Parathyroid adenoma (tissue), 2 donors: ENCODE measurements around the gene SHH.

Source experiments
- H2AFZ ChIP-seq: fragments of 300-600 bp; sonication (generic); one replicate; pipeline ENCODE4 v1.7.0; 2017; ENCODE audit warnings: antibody characterized with exemption, mild to moderate bottlenecking
- H3K27ac ChIP-seq: fragments of 300-600 bp; sonication (generic); one replicate; pipeline ENCODE4 v1.7.0; 2017
- H3K27me3 ChIP-seq: fragments of 300-600 bp; sonication (generic); one replicate; pipeline ENCODE4 v1.7.0; 2017; ENCODE audit warnings: low read length; ENCODE audit not compliant: control insufficient read depth, insufficient read depth
- H3K36me3 ChIP-seq: fragments of 300-600 bp; sonication (generic); one replicate; pipeline ENCODE4 v1.7.0; 2017; ENCODE audit warnings: low read length; ENCODE audit not compliant: control insufficient read depth, insufficient read depth
- H3K4me1 ChIP-seq: fragments of 300-600 bp; sonication (generic); one replicate; pipeline ENCODE4 v1.7.0; 2017; ENCODE audit warnings: control low read depth
- H3K4me2 ChIP-seq: fragments of 300-600 bp; sonication (generic); one replicate; pipeline ENCODE4 v1.7.0; 2017; ENCODE audit warnings: low read length
- H3K4me3 ChIP-seq: fragments of 300-600 bp; sonication (generic); one replicate; pipeline ENCODE4 v1.7.0; 2017; ENCODE audit warnings: low read depth, low read length
- H3K79me2 ChIP-seq: fragments of 300-600 bp; sonication (generic); one replicate; pipeline ENCODE4 v1.7.0; 2017; ENCODE audit warnings: control low read depth
- H3K9ac ChIP-seq: fragments of 300-600 bp; sonication (generic); one replicate; pipeline ENCODE4 v1.7.0; 2017; ENCODE audit warnings: mild to moderate bottlenecking
- H3K9me3 ChIP-seq: fragments of 300-600 bp; sonication (generic); one replicate; pipeline ENCODE4 v1.7.0; 2017; ENCODE audit warnings: low read length; ENCODE audit not compliant: control insufficient read depth
- TF ChIP-seq, protein P1 (sequence below): fragments of 300-600 bp; sonication (generic); IDR thresholded peaks from one replicate; pipeline ENCODE4 v1.7.0; 2017; ENCODE audit warnings: antibody characterized with exemption, mild to moderate bottlenecking
- donor health status: primary hyperparathyroidism.

The SHH gene

DNA sequence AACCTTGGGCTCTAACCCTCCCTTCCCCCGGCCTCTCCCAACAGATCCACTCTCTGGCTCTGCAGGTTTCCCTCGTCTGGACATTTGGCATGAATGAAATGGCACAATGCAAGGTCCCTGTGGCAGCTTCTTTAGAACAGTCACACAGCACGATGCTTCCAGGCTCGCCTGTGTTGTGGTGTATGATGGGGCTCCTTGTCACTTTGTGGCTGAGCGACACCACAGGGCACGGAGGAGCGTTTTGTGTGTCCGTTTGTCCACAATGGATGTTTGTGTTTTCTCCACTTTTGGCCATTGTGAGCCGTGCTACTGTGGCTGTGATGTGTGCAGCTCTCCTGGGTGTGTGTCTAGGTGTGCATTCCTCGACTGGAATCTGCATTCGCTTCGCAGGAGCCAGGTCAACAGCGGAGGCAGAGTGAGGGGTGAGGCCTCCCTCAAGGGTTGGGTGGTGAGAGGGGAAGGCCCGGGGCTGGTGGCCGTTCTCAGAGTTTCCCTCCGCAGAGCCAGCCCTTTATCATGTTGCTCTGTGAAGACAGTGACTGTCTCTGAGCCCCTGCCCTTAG, 22.3 kb upstream of the SHH start:
- Histone ChIP-seq H2AFZ (no peak overlapping the region), H3K9me3 (no peaks in the 10 kb centered on the region), H3K4me2 (no peak overlapping the region), H3K27me3 (peaks cover 3% of the 10 kb centered on the region), H3K27ac (no peak overlapping the region), H3K36me3 (no peaks in the 10 kb centered on the region), H3K9ac (no peak overlapping the region), H3K4me3 (no peak overlapping the region), H3K4me1 (no peaks in the 10 kb centered on the region), H3K79me2 (no peaks in the 10 kb centered on the region)
- TF ChIP-seq, protein P1, sequence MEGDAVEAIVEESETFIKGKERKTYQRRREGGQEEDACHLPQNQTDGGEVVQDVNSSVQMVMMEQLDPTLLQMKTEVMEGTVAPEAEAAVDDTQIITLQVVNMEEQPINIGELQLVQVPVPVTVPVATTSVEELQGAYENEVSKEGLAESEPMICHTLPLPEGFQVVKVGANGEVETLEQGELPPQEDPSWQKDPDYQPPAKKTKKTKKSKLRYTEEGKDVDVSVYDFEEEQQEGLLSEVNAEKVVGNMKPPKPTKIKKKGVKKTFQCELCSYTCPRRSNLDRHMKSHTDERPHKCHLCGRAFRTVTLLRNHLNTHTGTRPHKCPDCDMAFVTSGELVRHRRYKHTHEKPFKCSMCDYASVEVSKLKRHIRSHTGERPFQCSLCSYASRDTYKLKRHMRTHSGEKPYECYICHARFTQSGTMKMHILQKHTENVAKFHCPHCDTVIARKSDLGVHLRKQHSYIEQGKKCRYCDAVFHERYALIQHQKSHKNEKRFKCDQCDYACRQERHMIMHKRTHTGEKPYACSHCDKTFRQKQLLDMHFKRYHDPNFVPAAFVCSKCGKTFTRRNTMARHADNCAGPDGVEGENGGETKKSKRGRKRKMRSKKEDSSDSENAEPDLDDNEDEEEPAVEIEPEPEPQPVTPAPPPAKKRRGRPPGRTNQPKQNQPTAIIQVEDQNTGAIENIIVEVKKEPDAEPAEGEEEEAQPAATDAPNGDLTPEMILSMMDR, result no peak

- Histone ChIP-seq H3K4me3 (no peak overlapping the region), H3K9me3 (no peaks in the 10 kb centered on the region), H3K36me3 (no peaks in the 10 kb centered on the region), H2AFZ (no peak overlapping the region), H3K4me2 (no peak overlapping the region), H3K9ac (no peak overlapping the region), H3K27me3 (peaks cover 3% of the 10 kb centered on the region), H3K27ac (no peak overlapping the region), H3K4me1 (no peaks in the 10 kb centered on the region), H3K79me2 (no peaks in the 10 kb centered on the region)
- TF ChIP-seq, protein P1, result no peak
Observed at GRCh38 chr7:155833651-155834050, 21.4 kb upstream of the SHH start.

DNA sequence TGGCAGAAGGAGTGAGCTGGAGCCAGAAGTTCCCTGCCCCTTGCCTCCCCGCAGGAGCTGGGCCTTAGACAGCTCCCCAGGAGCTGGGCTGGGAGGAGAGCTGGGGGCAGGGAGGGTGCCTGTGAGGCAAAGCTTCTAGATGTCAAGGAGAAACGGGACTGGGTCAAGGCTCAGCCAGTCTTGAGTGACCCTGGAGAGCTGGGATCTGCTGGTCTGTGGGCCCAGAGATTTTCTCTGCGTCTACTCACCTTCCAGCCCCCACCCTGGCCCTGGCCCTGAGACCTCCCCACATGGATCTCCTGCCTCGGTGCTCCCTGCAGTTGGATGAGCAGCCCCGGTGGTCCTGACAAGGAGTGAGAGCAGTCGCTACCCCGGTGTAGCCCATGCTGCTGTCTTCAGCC, 20.3 kb upstream of the SHH start:
- H3K9me3 ChIP-seq, result no peaks in the 10 kb centered on the region
- no peaks in the 10 kb centered on the region for H3K36me3 ChIP-seq
- no peak overlapping the region for H3K27ac ChIP-seq
- TF ChIP-seq, protein P1, result no peak
- H3K27me3 ChIP-seq, result peaks cover 3% of the 10 kb centered on the region
- H3K4me3 ChIP-seq, result no peak overlapping the region
- no peaks in the 10 kb centered on the region for H3K4me1 ChIP-seq
- H3K4me2 ChIP-seq, result no peak overlapping the region
- H3K9ac ChIP-seq, result no peak overlapping the region
- H3K79me2 ChIP-seq, result no peaks in the 10 kb centered on the region
- no peak overlapping the region for H2AFZ ChIP-seq

DNA sequence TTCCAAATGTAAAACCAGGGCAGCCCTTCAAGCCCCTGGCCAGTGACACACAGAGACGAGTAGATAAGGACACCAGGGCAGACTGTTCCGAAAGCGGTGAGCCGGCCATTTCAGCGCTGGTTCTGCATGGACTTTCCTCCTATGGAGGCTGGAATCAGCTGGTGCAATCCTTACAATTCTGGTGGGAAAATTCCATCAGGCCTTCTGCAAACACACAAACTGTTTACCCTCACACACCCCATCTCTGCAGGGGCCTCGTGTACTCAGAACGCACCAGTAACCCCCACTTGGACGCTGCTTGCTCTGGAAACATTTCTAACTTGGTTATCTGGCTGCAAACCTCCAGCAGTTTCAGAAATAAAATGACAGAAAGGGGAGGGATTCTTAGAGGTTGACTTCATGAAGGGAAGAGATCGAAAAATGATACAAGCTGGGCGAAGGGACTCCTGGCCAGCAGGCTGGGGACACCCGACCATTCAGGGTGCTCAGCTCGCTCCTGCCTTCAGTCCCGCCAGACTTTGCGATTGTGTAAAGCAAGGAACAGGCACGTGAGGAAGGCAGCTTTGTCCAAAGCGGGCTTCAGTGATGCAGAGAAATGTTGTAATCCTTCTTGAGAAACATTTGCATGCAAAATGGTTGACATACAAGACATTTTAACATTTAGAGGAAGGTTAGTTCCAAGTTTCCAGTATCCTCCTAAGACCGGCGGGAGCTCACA, 19.7 kb upstream of the SHH start:
- no peaks in the 10 kb centered on the region for H3K79me2 ChIP-seq
- TF ChIP-seq, protein P1, result no peak
- H2AFZ ChIP-seq, result no peak overlapping the region
- no peaks in the 10 kb centered on the region for H3K9me3 ChIP-seq
- H3K4me1 ChIP-seq, result no peaks in the 10 kb centered on the region
- H3K36me3 ChIP-seq, result no peaks in the 10 kb centered on the region
- peaks cover 3% of the 10 kb centered on the region for H3K27me3 ChIP-seq
- no peak overlapping the region for H3K9ac ChIP-seq
- H3K4me2 ChIP-seq, result no peak overlapping the region
- H3K4me3 ChIP-seq, result no peak overlapping the region
- H3K27ac ChIP-seq, result no peak overlapping the region
